ENCODE measurements around the gene CLEC10A.

- TF ChIP-seq CTCF (IDR thresholded peaks at IDR 0.05 in 2 of 3, conservative IDR thresholded peaks at IDR 0.05 in 1 of 3; ENCODE audit: control insufficient read depth in 2 of 3, extremely low read depth in 1 of 3, insufficient read depth in 1 of 3, low read depth in 3 of 3, low read length in 3 of 3) = no peak
- no peak for TF ChIP-seq PAX8 (IDR thresholded peaks at IDR 0.05)
- TF ChIP-seq CEBPZ (IDR thresholded peaks at IDR 0.05; ENCODE audit: low read depth, low read length) = no peak
- no peak for TF ChIP-seq IKZF1 (conservative IDR thresholded peaks at IDR 0.05)
- TF ChIP-seq POLR2AphosphoS5 (IDR thresholded peaks at IDR 0.05; ENCODE audit: low read length) = no peak
- TF ChIP-seq CHD2 (IDR thresholded peaks at IDR 0.05; ENCODE audit: borderline replicate concordance, low read depth, low read length) = no peak
Measured at GRCh38 chr17:7064261-7064660, 15.8 kb downstream of the CLEC10A start.
